Sigmoid colon (tissue), 7 donors: ENCODE data around the gene YDJC. TPM values are rescaled to one million over a fixed set of nuclear protein-coding genes. Genes with fewer than 3 reads are reported as not detected.

ENCODE experiments used
- DNase-seq: peaks from one replicate; pipeline ENCODE4 v3.0.0-alpha.2; 2019
- H3K27ac ChIP-seq, 4 donors: fragments of 200-600 bp; sonication (generic); one replicate each; pipeline ENCODE4 v1.5.1; 2016 to 2019; ENCODE audit warnings: mild to moderate bottlenecking in 1 of 4
- H3K27me3 ChIP-seq, 3 donors: fragments of 200-600 bp; sonication (generic); one replicate each; pipeline ENCODE4 v1.5.1; 2019; ENCODE audit warnings: mild to moderate bottlenecking in 1 of 3
- H3K36me3 ChIP-seq, 4 donors: fragments of 200-600 bp; sonication (generic); one replicate each; pipeline ENCODE4 v1.5.1; 2016 to 2019
- H3K4me1 ChIP-seq, 4 donors: fragments of 200-600 bp; sonication (generic); one replicate each; pipeline ENCODE4 v1.5.1; 2017 to 2019
- H3K4me3 ChIP-seq, 4 donors: fragments of 200-600 bp; sonication (generic); one replicate each; pipeline ENCODE4 v1.5.1; 2017 to 2019; ENCODE audit warnings: mild to moderate bottlenecking in 2 of 4, moderate library complexity in 1 of 4
- H3K9me3 ChIP-seq, 4 donors: fragments of 200-600 bp in 3 of 4; sonication (generic) in 3 of 4; one replicate each; pipeline versions ENCODE4 v1.5.1 to v1.6.1; 2013 to 2019
- CTCF ChIP-seq, 4 experiments: fragments of 450-650 bp in 3 of 4; fragments of 200-600 bp in 1 of 4; IDR thresholded peaks; one replicate each; pipeline ENCODE4 v1.5.1; 2016 to 2019; ENCODE audit warnings: antibody characterized with exemption in 4 of 4, mild to moderate bottlenecking in 3 of 4, moderate library complexity in 2 of 4
- EP300 ChIP-seq, 4 donors: sonication (generic); formaldehyde crosslinking; IDR thresholded peaks; one replicate each; pipeline ENCODE4 v1.6.1; 2017; ENCODE audit warnings: antibody characterized with exemption in 4 of 4
- POLR2A ChIP-seq, 2 donors: fragments of 450-650 bp; IDR thresholded peaks; one replicate each; pipeline ENCODE4 v1.6.1; 2016; ENCODE audit warnings: antibody characterized with exemption in 2 of 2, mild to moderate bottlenecking in 2 of 2, moderate library complexity in 2 of 2
- POLR2AphosphoS5 ChIP-seq, 4 donors: sonication (generic); formaldehyde crosslinking; IDR thresholded peaks; one replicate each; pipeline ENCODE4 v1.6.1; 2017; ENCODE audit warnings: antibody characterized with exemption in 4 of 4
- WGBS, 2 donors: extraction: QIAGEN DNeasy Blood & Tissue Kit; methylation state at CpG; one replicate each; pipeline ENCODE4 v1.1.7; 2013; 5-methylcytosine and 5-hydroxymethylcytosine counted together
- intact Hi-C: fragments of 100-400 bp; cut with DNase I; formaldehyde crosslinking; loops from one replicate; pipeline ENCODE4 v1.15.1; 2023
- polyA plus RNA-seq, 3 donors: library from polyadenylated mRNA; stranded (reverse); fragments of 200-250 nt; gene quantifications; one replicate each; pipeline ENCODE4 v1.2.3, GENCODE V29; 2013
- total RNA-seq, 4 donors: library from RNA; depleted of rRNA; stranded (reverse); fragments of >200 nt; gene quantifications; one replicate each; pipeline ENCODE4 v1.1.0, GENCODE V29; 2016
- donor health status: healthy with polysubstance abuse.
- donor health status: Bipolar disorder and iron deficiency.
- donor health status: healthy.

The YDJC gene
- total and polyA plus RNA-seq, 7 donors = 8.3 to 36.5 (median 16.3) TPM

- Histone ChIP-seq H3K27ac (peak overlapping the region in 2 of 4 donors; percentile 42 to 61), H3K4me1 (peaks cover 0 to 31% (median 22%) of the 10 kb centered on the region in 4 donors), H3K27me3 (peaks cover 4 to 44% (median 13%) of the 10 kb centered on the region in 3 donors), H3K4me3 (peak overlapping the region; percentile 41 to 59 (median 50)), H3K9me3 (no peaks in the 10 kb centered on the region), H3K36me3 (no peaks in the 10 kb centered on the region)
- TF ChIP-seq POLR2AphosphoS5 (IDR thresholded peaks at IDR 0.05) = no peak
- no peak for TF ChIP-seq CTCF (IDR thresholded peaks at IDR 0.05)
- no peak for TF ChIP-seq EP300 (IDR thresholded peaks at IDR 0.05)
- TF ChIP-seq POLR2A (IDR thresholded peaks at IDR 0.05) = no peak
- DNase-seq = no peak
- 30 to 33% methylated on average over 40 of the region's 40 CpGs for WGBS, 2 donors
- intact Hi-C loops = no loop called here
Measured at GRCh38 chr22:21652547-21653545, 23.0 kb upstream of the YDJC start.

GRCh38 chr22:21652010-21652546 is 22.3 kb upstream of the YDJC start:
- Histone ChIP-seq H3K4me1 (peaks cover 0 to 23% (median 16%) of the 10 kb centered on the region in 4 donors), H3K27ac (peak overlapping the region in 2 of 4 donors; percentile 42 to 61), H3K36me3 (no peaks in the 10 kb centered on the region), H3K27me3 (peaks cover 2 to 37% (median 6%) of the 10 kb centered on the region in 3 donors), H3K9me3 (no peaks in the 10 kb centered on the region), H3K4me3 (peak overlapping the region; percentile 41 to 59 (median 50))
- WGBS, 2 donors = 0 to 1% methylated on average over 44 of the region's 44 CpGs
- TF ChIP-seq POLR2AphosphoS5 (IDR thresholded peaks at IDR 0.05) (peak in 1 of 4 donors; percentile 22), POLR2A (IDR thresholded peaks at IDR 0.05) (no peak)
- DNase-seq = peak; percentile 94
- intact Hi-C loops = no loop called here

GRCh38 chr22:21651521-21652009 is 21.7 kb upstream of the YDJC start:
- H3K4me3 ChIP-seq = peak overlapping the region; percentile 41 to 59 (median 50)
- H3K27me3 ChIP-seq = peaks cover 0 to 32% (median under 1%) of the 10 kb centered on the region in 3 donors
- H3K9me3 ChIP-seq = no peaks in the 10 kb centered on the region
- WGBS, 2 donors = 1% methylated on average over 29 of the region's 29 CpGs
- peak overlapping the region in 2 of 4 donors; percentile 42 to 61 for H3K27ac ChIP-seq
- H3K4me1 ChIP-seq = peaks cover 0 to 25% (median 16%) of the 10 kb centered on the region in 4 donors
- DNase-seq = no peak
- intact Hi-C loops = no loop called here
- no peak for TF ChIP-seq POLR2A (IDR thresholded peaks at IDR 0.05)
- TF ChIP-seq EP300 (IDR thresholded peaks at IDR 0.05) = no peak
- no peak for TF ChIP-seq CTCF (IDR thresholded peaks at IDR 0.05)
- no peak for TF ChIP-seq POLR2AphosphoS5 (IDR thresholded peaks at IDR 0.05)
- no peaks in the 10 kb centered on the region for H3K36me3 ChIP-seq

GRCh38 chr22:21650823-21651520 is 21.1 kb upstream of the YDJC start:
- TF ChIP-seq CTCF (IDR thresholded peaks at IDR 0.05) (no peak), EP300 (IDR thresholded peaks at IDR 0.05) (no peak), POLR2A (IDR thresholded peaks at IDR 0.05) (no peak), POLR2AphosphoS5 (IDR thresholded peaks at IDR 0.05) (no peak)
- H3K27me3 ChIP-seq = peaks cover 0 to 28% (median 0%) of the 10 kb centered on the region in 3 donors
- H3K9me3 ChIP-seq = no peaks in the 10 kb centered on the region
- H3K27ac ChIP-seq = no peak overlapping the region
- intact Hi-C loops = no loop called here
- DNase-seq = no peak
- WGBS, 2 donors = 16 to 17% methylated on average over 6 of the region's 6 CpGs
- peaks cover 0 to 28% (median 16%) of the 10 kb centered on the region in 4 donors for H3K4me1 ChIP-seq
- peak overlapping the region in 3 of 4 donors; percentile 44 to 59 (median 57) for H3K4me3 ChIP-seq
- H3K36me3 ChIP-seq = no peaks in the 10 kb centered on the region
